ENCODE data around the gene MGAT3.

Gene MGAT3

GRCh38 chr22:39431821-39432251, 25.0 kb upstream of the MGAT3 start:
- DNase-seq (ENCODE audit: low spot score), result no peak
- in situ Hi-C loops (cut with MboI; ENCODE audit: low sequenced_read_pairs, unreplicated experiment), result no loop called here

GRCh38 chr22:39432361-39432811, 24.4 kb upstream of the MGAT3 start:
- TF ChIP-seq CTCF (IDR thresholded peaks at IDR 0.05; ENCODE audit: borderline replicate concordance, control extremely low read depth, extremely low read depth, insufficient read depth, missing control alignments), result no peak
- in situ Hi-C loops (cut with MboI; ENCODE audit: low sequenced_read_pairs, unreplicated experiment), result no loop called here
- DNase-seq (ENCODE audit: low spot score), result no peak

More at GRCh38 chr22:39431821-39432251, 25.0 kb upstream of the MGAT3 start:
- no peak for TF ChIP-seq CTCF (IDR thresholded peaks at IDR 0.05; ENCODE audit: borderline replicate concordance, control extremely low read depth, extremely low read depth, insufficient read depth, missing control alignments)

GRCh38 chr22:39433476-39434242, 23.2 kb upstream of the MGAT3 start:
- TF ChIP-seq CTCF (IDR thresholded peaks at IDR 0.05; ENCODE audit: borderline replicate concordance, control extremely low read depth, extremely low read depth, insufficient read depth, missing control alignments), result no peak

GRCh38 chr22:39434243-39434653, 22.6 kb upstream of the MGAT3 start:
- in situ Hi-C loops (cut with MboI; ENCODE audit: low sequenced_read_pairs, unreplicated experiment), result no loop called here
- no peak for DNase-seq (ENCODE audit: low spot score)
- TF ChIP-seq CTCF (IDR thresholded peaks at IDR 0.05; ENCODE audit: borderline replicate concordance, control extremely low read depth, extremely low read depth, insufficient read depth, missing control alignments), result no peak

More at GRCh38 chr22:39433476-39434242, 23.2 kb upstream of the MGAT3 start:
- DNase-seq (ENCODE audit: low spot score), result no peak
- in situ Hi-C loops (cut with MboI; ENCODE audit: low sequenced_read_pairs, unreplicated experiment), result no loop called here

GRCh38 chr22:39434721-39435120, 22.1 kb upstream of the MGAT3 start:
- no peak for DNase-seq (ENCODE audit: low spot score)
- in situ Hi-C loops (cut with MboI; ENCODE audit: low sequenced_read_pairs, unreplicated experiment), result no loop called here
- no peak for TF ChIP-seq CTCF (IDR thresholded peaks at IDR 0.05; ENCODE audit: borderline replicate concordance, control extremely low read depth, extremely low read depth, insufficient read depth, missing control alignments)

- TF ChIP-seq CTCF (IDR thresholded peaks at IDR 0.05; ENCODE audit: borderline replicate concordance, control extremely low read depth, extremely low read depth, insufficient read depth, missing control alignments), result no peak
- DNase-seq (ENCODE audit: low spot score), result no peak
- in situ Hi-C loops (cut with MboI; ENCODE audit: low sequenced_read_pairs, unreplicated experiment), result no loop called here
Observed at GRCh38 chr22:39435616-39436015, 21.2 kb upstream of the MGAT3 start.

Data from GM13976 (cell line).